ENCODE data around the gene WRAP73.

The WRAP73 gene

DNA sequence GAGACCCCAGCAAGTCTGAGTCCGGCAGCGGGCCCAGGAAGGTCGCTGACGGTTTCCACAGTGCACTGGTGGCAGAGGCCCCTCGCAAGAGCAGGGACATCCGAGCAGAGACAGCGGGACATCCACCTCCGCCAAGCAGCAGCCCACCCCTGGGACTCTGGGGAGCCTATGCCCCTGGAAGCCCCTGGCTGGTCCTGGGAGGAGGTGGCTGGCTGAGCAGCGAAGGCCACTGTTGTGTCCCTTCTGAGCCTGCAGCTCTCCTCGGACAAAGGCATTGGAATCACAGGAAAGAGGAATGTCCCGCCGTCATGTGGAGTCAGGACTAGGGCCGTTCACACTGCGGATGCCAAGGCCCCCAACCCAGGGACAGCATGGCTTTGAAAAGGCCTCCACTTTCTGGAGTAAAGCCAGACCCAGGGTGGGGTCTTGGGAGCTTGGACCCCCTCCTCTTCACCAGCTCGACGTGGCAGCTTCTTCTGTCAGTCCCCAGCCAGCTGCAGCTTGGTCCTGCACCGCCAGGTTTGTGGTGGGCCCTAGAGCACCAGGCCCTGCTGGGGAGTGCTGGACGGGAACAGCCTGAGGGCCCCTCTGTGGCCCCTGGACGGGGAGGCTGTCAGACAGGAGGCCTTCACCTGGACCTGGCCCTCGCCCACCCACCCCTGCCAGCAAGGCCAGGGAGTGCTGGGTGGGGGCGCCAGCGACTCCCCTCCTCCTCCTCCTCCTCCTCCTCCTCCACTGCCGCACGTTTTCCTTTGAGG, 40.0 kb downstream of the WRAP73 start:
- no peak for DNase-seq

DNA sequence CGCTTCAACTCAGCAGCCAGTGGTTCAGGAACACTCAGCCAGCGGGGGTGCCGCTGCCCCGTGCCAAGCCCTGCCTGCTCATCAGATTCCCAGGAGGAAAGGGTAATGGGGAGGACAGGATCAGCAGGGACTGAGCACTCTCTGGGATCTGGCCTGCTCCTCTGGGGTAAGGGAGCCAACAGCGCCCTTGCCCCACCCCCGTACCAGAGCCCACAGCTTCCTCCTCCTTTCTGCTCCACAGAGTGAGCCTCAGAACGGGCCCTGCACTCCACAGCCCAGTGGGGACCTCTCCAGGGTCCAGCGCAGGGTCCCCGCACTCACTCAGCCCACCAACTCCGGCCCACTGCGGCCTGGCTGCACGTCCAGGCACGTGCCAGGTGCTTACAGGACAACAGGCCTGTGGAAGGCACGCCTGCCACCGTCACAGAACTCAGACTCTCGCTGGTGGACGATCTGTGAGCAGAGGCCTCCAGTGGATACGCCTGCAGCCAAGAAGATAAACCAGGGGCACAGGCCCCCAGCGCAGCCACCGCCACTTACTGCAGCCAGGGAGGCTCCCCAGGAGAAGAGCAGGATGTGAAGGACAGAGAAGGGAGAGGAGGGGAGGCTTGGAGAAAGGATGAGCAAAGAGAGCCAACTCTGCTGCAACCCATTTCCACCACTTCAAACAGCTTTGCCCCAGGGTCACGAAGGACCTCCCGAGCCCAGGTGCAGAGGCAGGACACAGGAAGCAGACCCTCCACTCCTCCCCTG, 40.7 kb downstream of the WRAP73 start:
- DNase-seq = no peak

DNA sequence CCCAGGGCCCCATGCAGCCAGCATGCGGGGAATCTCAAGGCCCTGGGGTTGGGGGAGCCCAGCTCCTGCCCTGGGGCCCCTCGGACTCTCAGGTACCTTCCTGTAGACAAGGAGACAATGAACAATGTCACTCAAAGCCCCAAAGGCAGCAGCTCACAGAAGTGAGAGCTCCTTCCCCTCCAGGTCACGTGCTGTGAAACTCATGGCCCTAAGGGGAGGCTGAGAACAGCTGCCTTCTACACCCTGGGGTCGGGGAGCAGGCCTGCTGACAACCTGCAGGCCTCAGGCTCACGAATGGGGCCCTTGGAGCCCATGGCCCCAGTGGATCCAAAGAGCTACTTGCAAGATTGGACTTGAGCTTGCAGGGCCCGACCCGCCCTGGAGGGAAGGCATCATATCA, 41.7 kb downstream of the WRAP73 start:
- DNase-seq = no peak

DNA sequence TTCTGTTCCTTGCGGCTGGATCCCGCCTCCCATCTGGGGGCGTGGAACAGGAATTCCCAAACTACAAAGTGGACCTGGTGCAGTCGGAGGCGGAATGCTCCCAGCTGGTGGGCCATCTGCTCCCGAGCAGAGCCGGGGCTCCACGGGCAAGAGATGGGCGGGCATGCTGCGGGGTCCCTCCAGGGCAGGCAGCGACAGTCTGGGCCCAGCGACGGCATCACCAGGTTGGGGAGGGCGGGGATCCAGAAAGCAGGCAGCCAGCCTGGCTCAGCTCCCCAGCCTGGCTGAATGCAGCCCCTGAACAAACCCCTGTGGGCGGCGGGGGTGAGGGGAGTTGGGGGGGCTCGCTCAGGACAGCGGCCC, 42.2 kb downstream of the WRAP73 start:
- no peak for DNase-seq

DNA sequence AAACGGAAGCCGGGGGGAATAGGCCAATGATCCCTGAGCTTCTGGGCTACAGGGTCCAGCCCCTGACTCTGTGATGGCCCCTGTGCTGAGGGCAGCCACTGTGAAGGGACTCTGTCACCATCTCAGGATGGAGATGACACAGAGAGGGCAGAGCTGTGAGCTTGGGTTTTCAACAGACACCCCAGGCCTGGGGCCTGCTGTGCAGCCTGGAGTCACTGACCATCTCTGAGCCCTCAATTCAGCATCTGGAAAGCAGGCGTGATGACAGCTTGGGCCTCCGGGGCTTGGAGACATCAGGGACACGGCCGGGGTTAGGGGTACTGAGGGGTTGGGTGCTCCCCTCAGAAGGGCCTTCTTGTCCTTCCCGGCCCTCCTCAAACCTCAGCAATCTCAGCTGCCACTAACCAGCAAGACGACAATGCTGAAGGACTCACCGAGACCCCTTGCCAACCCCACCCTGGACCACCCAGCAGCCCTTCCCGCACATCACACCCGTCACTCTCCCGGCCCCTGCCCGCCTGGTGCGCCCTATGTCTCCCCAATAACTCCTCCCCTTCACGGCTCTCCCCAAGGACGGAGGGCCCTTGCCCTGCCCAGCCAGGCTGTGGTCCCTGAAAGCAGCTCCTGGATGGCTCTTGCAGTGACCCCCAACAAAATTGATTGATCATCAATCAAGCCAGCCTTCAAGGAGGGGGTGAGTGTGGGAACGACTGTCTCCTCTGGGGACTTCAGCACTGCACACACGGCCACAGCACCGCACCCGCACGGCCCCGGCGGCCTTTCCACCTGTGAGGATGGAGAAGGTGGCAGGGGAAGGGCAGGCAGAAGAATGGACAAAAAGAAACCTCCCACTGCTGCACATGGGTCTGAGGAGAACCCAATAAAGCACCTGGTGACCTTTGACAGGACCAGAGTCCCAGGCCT, 42.9 kb downstream of the WRAP73 start:
- DNase-seq = no peak

DNA sequence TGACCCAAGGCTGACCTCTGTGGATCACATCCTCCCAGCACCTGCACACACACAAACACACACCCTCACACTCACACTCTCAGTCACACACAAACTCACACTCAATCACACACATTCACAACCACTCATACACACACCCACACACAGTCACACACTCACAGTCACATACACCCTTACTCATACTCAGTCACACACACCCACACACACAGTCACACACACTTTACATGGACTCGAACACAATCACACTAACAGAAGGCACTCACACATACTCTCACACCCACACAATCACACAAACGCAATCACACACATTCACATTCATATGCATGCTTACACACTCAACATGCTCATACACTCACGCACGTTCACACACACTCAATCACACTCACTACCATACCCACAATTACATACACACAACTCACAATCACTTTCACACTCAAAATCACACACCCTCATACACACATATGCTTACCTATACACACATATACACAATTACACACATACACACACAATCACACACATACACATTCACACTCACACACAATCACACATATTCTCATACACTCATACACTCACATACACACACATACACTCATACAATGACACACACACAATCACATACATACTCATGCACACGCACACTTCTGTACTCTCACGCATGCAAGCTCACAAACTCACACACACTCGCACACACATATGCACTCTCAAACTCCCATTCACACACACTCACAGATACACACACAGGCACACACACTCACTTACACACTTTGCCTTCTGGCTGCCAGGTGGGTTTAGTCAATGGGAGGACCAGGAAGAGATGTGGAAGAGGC, 44.7 kb downstream of the WRAP73 start:
- DNase-seq = no peak

DNA sequence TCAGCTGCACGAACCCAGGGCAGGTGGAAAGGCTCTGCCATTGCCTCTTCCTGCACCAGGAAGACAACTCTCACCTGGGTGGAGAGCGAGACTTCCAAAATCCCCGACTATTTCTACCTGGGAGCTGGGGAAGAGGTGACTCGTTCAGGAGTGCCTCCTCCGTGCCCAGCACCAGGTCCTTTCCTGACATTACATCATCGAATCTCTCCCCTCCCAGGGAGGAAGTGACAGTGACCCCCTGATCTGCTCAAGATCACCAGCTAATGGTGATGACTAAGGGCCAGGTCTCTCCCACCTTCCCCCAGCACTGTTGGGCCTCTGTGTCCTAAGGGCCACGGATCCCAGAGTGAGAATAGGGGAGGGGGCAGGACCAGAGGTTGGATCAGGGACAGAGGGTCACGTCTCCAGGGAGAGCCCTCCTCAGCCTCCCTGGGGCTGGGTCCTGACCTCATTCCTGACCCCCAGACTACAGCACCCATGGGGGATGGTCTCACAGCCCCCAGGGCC, 45.4 kb downstream of the WRAP73 start:
- no peak for DNase-seq

DNA sequence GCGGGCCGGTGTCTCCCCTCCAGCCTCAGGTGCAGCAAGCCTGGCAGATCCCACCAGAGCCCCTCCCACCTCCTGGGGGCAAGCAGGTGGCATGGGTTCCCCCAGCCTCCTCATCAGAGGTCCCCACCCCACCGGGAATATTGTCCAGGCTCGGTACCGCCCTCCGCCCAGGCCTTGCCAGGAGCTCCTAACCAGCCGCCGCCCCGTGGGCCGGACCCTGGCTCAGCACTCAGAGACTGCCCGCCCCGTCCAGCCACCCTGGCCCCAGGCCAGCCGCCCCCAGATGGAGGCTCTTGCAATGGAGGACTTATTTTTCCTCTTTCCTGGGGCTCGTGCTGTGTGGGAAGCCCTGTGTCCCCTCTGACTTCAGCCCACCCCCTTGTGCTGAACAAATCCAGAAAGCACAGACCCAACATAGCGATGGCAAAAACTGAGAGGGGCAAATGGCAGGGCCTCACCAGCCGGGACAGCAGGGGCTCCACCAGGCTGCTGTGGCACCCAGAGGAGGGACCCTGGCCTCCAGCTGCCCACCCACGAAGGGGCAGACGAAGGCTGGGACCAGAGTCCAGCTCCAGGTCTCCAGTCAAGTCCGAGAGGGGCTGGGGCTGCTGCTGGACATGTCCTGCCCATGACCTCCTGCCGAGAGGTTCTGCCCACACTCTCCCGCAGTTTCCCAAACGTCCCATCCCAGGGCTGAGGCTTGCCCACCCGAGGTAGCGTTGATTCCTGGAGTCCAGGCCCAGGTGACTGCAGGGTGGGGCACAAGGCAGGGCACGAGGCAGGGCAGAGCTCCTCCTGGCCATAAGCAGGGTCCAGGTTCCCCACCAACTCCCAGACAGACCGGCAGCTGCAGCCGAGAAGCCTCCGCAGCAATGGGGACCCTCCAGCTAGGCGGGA, 46.1 kb downstream of the WRAP73 start:
- no peak for DNase-seq

DNA sequence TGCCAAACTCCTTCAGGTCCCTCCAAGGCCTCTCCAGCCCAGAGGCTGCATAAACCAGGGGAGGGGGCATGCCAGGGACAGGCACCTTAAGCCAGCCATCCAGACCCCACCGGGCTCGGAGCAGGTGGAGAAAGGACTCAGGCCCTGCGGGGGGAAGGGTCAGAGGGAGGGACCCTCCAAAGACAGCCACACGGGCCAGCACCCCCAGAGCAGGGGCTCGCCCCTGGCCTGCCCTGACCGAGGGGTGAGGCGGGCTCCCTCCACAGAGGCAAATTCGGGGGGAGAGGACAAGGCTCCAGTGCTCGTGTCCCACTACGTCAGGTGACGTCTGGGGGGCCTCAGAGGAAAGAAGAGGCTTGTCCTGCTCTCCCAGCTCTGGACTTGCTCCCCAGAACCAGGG, 46.7 kb downstream of the WRAP73 start:
- DNase-seq = no peak

DNA sequence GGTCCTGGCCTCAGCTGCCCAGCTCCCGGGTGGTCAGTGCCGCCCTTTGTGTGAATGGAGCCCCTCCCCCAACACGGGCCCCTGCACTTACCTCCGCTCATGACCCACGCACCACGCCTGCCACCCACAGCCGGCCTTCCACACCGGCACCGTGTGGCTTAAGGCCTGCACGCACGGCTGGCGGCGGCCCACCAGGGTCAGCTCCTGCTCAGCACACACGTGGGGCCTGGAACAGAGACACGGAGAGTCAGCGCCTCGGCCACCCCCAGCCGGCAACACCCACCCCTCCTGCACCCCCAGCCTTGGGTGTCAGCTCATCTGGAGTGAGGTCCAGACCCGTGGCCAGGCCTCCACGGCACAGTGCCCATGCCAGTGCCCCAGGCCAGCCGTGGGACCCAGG, 47.5 kb downstream of the WRAP73 start:
- DNase-seq = no peak

DNA sequence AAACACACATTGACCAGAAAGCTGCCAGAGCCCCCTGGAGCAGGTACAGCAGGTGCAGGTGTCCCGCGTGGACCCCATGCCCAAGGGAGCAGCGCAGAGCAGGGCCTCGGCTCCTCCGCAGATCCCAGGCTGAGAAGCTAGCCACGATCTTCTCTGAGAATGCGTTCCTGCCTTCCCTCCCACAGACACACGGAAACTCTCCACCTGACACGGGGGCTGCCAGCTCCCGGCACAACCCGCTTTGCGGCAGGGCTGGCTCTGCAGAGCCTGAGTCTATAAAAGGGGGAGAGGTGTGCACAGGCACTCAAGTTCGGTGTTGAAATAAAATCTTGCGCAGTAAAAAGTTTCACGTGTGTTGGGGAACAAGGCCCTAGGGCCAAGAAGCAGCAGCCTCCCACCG, 48.2 kb downstream of the WRAP73 start:
- no peak for DNase-seq

DNA sequence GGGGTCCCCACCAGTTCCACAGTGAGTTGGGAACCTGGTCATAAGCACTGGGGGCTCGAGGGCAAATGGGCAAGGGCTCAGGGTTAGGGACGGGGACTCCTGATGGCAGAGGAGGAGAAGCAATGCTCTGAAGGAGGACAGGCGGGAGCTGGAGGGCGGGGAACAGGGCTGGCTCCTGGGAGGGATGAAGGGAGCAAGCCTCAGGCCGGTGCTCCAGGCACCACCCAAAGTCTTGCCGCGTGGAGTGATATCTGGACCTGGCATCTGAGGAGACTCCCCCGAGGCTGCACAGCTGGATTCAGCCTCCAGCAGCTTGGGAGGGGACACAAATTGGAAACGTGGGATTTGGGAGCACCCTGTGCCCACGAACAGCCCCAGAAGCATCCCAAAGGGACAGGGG, 49.5 kb downstream of the WRAP73 start:
- DNase-seq = no peak

DNA sequence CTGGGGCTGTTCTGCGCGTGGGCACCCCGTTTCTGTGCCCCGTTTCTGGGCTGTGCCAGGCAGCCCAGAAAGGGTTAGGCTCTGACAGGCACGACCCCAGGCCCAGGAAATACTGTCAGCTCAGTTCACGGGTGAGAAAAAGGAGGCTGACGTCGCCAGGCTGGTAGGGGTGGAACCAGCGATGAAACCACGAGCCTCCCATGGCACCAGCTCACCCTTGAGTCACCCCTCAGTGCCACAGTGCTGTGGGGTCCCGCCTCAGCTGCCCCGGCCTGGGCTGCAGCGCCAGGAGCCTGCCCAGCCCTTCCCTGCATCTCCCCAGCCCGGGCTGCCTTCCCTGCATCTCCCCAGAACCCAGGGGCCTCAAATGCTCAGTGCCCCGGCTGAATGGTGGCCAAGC, 50.1 kb downstream of the WRAP73 start:
- DNase-seq = no peak

DNA sequence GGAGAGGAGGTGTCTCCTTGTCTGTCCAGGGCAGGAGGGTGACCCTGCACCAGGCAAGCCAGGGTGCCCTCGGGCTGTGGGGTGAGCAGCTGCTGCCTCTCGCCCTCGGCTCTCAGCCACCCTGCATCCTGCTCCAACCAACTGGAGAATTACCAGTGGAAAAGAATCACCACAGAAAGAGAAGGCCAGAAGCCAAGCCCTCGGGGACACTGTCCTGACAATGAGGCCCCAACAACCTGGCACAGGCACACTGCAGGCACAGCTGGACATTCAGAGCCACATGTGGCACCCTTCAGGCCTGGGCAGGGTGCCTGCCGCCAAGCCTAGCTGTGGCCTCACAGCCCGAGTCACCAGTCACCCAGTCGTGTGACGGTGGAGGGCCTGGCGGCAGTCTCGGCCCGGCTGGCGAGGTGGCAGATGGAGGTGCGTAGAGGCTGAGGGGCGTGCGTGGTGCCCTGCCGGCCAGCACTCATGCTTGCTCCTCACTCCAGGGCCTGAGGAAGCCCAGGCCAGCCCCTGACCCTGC, 50.6 kb downstream of the WRAP73 start:
- DNase-seq = no peak

DNA sequence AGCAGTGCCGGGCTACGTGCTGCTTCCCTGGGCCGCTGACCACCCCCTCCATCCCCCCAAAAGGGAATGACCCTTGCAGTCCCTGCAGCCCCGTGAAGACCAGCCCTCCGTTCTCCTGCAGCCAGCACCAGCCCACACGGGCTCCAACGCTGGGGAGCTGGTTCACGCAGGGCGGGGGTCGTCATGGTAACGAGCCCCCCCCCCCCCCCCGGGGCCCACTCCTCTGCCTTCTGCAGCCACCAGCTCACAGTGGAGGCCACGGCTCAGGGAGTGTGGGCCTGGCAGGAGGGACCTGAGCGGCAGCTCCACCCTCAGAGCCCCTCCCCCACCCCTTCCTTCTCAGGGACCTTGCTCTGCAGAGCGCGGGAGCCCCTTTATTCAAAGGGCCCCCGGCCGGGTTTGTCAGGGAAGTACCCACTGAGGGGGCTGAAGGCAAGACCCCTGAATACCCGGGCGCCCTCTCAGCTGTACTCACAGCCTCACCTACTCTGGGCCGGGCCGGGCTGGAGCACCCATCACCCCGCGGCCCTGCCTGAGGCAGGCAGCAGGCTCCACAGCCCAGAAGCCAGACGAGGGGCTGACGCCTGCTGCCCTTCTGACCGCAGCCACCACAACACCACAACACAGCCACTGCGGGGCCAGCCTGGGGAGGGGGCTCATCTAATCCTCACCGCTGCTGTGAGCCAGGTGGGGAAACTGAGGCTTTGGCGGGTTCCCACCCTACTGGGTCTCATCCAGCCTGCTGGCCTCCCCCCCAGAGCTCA, 51.2 kb downstream of the WRAP73 start:
- DNase-seq = no peak

DNA sequence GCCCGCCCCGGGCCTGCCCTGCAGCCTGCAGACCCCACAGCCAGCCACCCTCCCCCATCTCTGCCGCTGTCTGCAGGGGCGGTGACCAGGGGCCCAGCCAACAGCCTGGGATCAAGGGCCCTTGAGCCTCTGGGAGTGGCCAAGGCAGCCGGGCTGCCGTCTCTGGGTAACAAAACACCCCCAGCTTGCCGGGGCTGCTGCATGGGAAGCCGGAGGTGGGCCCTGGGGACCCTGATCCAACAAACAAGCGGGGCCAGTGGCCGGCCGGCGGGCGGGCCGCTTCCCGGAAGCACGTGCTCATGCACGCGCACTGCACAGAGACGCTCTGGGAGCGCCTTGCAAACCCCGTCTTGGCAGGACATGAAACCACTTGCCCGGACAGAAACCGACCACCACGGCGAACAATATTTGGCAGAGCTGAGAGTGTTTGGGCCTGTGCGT, 51.8 kb downstream of the WRAP73 start:
- no peak for DNase-seq

DNA sequence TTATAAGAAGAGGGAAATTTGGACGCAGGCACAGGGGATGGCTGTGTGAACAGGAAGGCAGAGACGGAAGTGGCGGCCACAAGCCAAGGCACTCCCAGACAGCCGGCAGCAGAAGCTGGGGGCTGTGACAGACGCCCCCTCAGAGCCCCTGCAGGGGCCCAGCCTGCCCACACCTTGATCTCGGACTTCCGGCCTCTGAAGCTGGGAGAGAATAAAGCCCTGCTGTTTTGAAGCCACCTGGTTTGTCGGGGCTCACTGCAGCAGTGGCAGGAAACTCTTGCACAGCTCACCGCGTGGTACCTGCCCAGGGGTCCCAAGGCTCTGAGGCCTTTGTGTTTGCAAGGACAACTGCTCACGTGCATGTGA, 52.3 kb downstream of the WRAP73 start:
- peak; percentile 6 for DNase-seq

DNA sequence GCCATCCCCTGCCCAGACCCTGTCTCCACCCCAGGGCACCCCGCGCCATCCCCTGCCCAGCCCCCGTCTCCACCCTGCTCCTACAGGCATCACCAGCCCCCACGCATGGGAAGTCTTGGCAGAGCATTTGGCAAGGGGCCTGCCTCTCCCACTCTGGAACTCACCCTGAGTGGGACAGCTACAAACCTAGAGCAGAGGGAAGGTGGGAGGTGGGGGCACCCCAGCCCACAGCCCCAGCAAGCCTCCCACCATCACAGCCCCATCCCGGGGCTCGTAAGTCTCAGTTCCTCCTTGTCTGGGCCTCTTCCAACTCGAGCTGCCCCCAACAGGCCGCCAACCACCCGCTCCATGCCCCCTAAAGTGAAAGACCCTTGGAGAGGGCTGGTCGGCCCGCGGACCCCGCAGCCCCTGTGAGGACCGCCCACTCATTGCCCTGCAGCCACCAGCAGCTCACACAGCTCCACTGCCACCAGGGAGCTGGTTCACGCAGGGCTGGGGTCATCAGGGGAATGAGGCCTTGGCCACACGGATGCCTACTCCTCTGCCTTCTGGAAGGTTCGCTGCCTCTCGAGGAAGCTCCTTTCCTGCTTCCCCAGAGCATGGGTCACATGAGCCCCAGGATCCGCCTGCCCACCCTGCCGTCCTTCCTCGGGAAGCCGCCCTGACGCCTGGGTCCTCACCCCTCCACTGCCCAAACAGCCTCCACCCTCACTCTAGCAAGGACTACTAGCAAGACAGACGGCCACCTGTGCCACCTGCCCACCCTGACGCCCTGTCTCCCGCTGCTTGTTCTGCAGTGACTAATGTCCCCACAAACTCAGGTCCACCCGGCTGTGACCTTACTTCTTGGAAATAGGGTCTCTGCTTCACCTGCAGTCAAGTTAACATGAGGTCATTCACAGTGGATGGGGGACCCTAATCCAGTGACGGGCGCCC, 53.0 kb downstream of the WRAP73 start:
- no peak for DNase-seq

DNA sequence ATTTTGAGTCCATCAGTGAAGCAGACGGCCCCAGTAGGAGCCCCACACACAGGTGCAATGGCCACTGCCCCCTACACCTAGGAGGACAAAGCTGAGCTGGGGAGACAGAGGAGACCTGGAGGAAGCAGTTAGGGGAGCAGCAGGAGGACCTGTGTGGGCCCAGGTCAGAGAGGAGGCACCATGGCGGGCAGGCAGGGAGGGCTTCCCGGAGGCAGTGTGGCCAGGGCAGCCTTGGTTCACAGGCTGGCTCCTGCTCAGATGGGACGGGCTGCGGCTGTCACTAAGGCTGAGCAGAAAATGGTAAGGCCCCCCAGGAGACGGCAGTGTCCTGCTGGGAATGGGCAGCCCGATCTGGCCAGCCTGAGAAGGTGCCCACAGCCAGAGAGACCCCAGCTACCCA, 54.0 kb downstream of the WRAP73 start:
- no peak for DNase-seq
